Activated CD4-positive, alpha-beta T cell treated with anti-CD3 and anti-CD28 coated beads, Interleukin-2, amount 50 U/mL, for 48 hours (primary cell): ENCODE measurements around the gene TBX1.
"Not testable (repeated sequence)": the region's sequence is repeated elsewhere in the genome, so short reads cannot be mapped to it uniquely, and the experiment has no call there.

Experiments
- DNase-seq, 2 experiments: peaks; one replicate each; pipeline ENCODE4 v3.0.0-alpha.2; 2020

The TBX1 gene

GRCh38 chr22:19785461-19786263, 25.1 kb downstream of the TBX1 start:
- no peak for DNase-seq

DNA sequence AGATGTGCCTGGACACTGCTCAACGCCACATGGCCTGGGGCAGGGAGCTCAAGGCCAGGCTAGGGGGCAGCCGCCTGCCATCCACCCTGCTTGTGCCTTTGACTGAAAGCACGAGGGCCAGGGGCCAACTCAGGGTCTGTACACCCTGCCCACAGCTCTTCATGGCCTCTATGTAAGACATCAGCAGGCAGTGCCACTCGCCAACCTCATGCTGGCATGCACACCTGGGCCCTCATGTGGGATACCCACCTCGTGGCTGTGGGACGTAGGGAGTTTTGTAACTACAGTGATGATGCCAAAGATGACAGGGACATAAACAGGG, 25.6 kb downstream of the TBX1 start:
- DNase-seq: no peak

DNA sequence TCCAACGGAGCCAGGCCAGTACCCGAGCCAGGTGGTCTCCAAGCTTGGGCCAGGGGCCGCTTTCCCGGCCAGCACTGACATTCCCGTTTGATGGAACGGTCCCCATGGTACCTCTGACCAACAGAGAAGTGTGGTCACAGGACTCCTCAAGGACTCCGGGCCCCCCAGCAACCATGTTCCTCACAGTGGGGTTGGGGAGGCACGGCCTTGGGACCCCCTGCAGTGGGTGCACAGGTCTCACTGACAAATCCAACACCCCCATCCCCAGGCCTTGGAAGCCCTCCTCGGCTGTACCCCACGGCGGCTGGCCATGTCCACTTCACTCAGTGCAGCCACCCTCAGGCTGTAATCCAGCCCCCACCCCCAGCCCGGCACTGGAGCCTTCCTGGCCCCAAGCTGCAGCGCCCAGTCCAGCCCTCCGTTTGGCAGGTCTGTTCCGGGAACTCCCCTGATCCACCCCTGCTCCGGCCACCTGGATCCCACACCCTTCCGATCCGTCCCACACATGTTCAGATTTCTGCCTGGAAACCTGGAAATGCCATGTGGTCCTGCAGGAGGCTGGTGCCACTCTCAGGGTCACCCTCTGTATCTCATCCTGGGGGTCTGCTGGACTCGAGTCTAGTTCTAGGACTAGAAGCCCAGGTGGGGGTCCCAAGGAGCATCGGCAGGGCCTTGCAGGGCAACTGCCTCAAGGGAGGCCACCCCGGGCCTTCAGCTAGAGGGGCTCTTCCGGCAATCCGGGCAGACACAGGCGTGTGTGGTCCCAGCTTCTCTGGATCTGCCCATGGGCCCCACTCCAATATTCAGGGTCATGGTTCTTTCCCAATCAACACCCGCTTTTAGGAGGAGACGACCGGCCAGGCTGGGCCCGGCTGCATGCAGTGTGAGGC, 26.6 kb downstream of the TBX1 start:
- no peak for DNase-seq

- DNase-seq: no peak
Measured at GRCh38 chr22:19787849-19788141, 27.2 kb downstream of the TBX1 start.

GRCh38 chr22:19788661-19789225, 28.2 kb downstream of the TBX1 start:
- no peak for DNase-seq

GRCh38 chr22:19789406-19789805, 28.8 kb downstream of the TBX1 start:
- DNase-seq: no peak

DNA sequence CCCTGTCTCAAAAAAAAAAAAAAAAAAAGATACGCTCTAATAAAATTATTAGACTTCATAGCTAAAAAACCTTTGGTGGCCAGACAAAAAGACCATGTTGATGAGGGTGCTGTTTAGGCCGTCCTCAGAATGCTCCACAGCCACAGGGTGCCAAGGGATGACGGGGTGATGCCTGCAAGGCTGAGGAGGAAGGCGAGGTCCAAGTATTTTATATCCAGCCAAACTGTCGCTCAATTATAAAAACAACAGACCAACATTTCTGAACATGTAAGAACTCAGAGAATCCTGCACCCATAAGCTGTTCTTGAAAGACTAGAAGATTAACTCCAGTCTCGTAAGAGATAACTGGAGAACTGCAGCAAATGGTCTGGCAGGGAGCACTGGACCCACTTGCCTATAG, 29.2 kb downstream of the TBX1 start:
- no peak for DNase-seq

GRCh38 chr22:19791243-19791642, 30.7 kb downstream of the TBX1 start:
- no peak for DNase-seq

- DNase-seq: no peak
Measured at GRCh38 chr22:19791894-19792293, 31.3 kb downstream of the TBX1 start.

DNA sequence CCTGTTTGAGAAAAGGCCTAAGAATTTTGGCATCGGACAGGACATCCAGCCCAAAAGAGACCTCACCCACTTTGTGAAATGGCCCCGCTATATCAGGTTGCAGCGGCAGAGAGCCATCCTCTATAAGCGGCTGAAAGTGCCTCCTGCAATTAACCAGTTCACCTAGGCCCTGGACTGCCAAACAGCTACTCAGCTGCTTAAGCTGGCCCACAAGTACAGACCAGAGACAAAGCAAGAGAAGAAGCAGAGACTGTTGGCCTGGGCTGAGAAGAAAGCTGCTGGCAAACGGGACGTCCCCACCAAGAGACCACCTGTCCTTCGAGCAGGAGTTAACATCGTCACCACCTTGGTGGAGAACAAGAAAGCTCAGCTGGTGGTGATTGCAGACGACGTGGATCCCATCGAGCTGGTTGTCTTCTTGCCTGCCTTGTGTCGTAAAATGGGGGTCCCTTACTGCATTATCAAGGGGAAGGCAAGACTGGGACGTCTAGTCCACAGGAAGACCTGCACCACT, 31.9 kb downstream of the TBX1 start:
- not testable (repeated sequence) for DNase-seq

DNA sequence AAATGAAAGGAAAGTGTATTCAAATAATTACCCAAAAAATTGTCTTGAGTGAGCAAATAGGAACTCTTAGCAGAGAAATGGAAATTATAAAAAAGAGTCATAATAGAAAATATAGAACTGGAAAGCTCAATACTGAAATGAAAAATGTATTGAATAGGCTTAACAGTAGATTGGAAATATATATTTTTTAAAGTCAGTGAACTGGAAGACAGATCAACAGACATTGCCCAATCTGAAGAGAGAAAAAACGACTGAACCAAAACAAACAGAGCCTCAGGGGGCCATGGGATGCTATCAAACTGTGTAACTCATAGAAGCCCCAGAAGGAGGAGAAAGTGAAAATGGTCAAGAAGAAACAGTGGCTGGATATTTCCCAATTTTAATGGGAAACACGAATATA, 32.6 kb downstream of the TBX1 start:
- no peak for DNase-seq

DNA sequence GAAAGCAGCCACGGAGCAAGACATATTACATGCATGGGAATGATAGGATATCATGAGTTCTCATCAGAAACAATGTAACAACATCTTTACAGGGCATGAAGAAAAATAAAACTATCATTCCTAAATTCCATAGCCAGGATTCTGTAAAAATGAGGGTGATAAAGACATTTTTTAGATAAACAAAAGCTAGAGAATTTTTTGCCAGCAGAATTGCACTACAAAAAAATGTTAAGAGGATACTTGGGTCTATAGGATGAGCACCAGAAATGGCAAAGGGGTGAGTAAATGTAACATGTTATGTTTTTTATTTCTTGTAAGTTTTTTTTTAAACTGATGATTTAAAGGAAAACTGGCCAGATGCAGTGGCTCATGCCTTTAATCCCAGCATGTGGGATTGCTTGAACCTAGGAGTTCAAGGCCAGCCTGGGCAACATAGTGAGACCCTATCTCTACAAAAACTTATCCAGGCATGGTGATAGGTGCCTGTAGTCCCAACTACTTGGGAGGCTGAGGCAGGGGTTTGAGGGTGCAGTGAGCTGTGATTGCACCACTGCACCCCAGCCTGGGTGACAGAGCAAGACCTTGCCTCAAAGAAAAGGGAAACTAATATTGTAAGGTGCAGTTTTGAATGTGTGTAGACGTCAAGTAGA, 33.2 kb downstream of the TBX1 start:
- no peak for DNase-seq

DNA sequence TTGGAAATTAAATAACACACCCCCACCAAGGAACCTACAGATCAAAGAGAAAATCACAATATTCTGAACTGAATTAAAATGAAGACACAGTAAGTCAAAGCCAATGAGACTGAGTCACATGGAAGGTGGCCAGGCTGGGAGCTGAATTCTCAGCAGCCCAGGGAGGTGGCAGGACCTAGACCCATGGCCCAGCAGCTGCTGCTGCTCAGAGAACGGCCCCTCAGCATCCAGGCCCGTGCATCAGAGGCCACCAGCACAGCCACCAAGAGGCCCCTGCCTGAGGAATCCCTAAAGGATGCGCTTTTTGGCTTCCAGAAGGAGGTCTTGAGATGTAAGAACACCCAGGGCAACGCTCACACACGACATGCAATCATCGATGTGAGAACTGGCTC, 35.0 kb downstream of the TBX1 start:
- no peak for DNase-seq

- DNase-seq: no peak
Measured at GRCh38 chr22:19796160-19796559, 35.6 kb downstream of the TBX1 start.

DNA sequence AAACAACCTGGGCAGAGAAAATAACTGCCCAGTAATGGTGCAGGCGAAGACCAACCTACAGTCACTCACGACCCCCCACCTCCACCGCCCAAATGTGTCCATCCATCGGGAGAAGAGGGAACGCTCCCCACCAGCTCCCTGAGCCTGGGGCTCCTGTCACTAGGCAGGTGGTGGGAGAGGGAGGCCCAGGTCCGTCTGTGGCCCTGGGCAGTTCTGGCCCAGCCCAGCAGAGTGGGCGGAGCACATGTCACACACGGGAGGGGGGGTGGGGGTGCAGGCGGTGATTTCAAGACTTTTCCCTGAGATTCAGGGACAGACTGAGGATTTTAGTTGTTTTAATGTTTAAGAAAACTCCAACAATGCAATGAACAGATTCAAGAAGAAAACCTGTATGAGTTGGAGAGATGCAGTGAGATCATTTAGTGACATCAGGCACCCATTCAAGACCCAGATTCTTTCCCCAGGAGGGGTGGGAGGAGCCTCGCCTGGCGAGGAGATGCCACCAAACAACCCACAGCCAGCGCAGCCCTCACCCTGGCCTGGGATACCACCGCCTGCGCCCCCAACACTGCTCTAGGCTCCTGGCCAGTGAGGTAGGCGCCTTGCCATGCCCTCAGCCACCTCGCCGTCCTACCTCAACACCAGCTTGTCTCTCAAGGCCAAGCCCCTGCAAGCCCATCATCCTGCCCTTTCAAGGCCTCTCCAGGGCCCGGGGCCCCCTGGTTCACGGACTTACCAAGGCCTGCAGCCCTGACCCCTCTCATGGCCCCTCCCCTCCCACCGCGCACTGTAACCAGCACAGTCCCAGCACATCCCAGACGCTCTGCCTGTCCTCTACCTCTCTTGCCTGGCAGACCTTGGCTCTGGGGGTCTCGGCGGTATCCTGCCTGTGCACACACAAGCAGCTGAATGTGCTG, 36.8 kb downstream of the TBX1 start:
- no peak for DNase-seq

GRCh38 chr22:19798003-19798665, 37.6 kb downstream of the TBX1 start:
- DNase-seq: no peak

GRCh38 chr22:19798891-19799293, 38.3 kb downstream of the TBX1 start:
- DNase-seq: no peak

- DNase-seq: no peak
Measured at GRCh38 chr22:19799322-19800190, 39.0 kb downstream of the TBX1 start.

- no peak for DNase-seq
Measured at GRCh38 chr22:19800306-19800705, 39.7 kb downstream of the TBX1 start.

GRCh38 chr22:19800761-19801244, 40.2 kb downstream of the TBX1 start:
- DNase-seq: no peak
